HG03097 (cell line): ENCODE data around the gene CNTN1.

Experiments
- ATAC-seq: cut with Tn5 transposase; IDR thresholded peaks from one replicate; pipeline ENCODE4 v1.9.1; 2021; ENCODE audit not compliant: unreplicated experiment, low FRiP score

CNTN1 gene

GRCh38 chr12:40768125-40768864, 76.1 kb downstream of the CNTN1 start:
- ATAC-seq, result no peak

GRCh38 chr12:40769846-40770245, 77.6 kb downstream of the CNTN1 start:
- no peak for ATAC-seq

GRCh38 chr12:40770781-40771180, 78.5 kb downstream of the CNTN1 start:
- no peak for ATAC-seq

GRCh38 chr12:40775661-40776060, 83.4 kb downstream of the CNTN1 start:
- ATAC-seq, result no peak

- ATAC-seq, result no peak
These were observed 91.9 kb downstream of the CNTN1 start for GRCh38 chr12:40784102-40784501.

GRCh38 chr12:40788276-40788675, 96.0 kb downstream of the CNTN1 start:
- no peak for ATAC-seq

GRCh38 chr12:40792792-40793386, 100.7 kb downstream of the CNTN1 start:
- no peak for ATAC-seq

- ATAC-seq, result no peak
These were observed 101.2 kb downstream of the CNTN1 start for GRCh38 chr12:40793471-40793870.

GRCh38 chr12:40794087-40794486, 101.8 kb downstream of the CNTN1 start:
- ATAC-seq, result no peak

GRCh38 chr12:40801082-40801481, 108.8 kb downstream of the CNTN1 start:
- ATAC-seq, result no peak

GRCh38 chr12:40801861-40802260, 109.6 kb downstream of the CNTN1 start:
- no peak for ATAC-seq

- ATAC-seq, result no peak
These were observed 110.4 kb downstream of the CNTN1 start for GRCh38 chr12:40802656-40803055.

- ATAC-seq, result no peak
These were observed 127.3 kb downstream of the CNTN1 start for GRCh38 chr12:40819436-40820108.

GRCh38 chr12:40820794-40821484, 128.7 kb downstream of the CNTN1 start:
- no peak for ATAC-seq

- ATAC-seq, result no peak
These were observed 132.9 kb downstream of the CNTN1 start for GRCh38 chr12:40825156-40825555.

- ATAC-seq, result no peak
These were observed 135.7 kb downstream of the CNTN1 start for GRCh38 chr12:40827683-40828592.

- ATAC-seq, result no peak
These were observed 136.4 kb downstream of the CNTN1 start for GRCh38 chr12:40828593-40828990.

GRCh38 chr12:40829738-40830144, 137.5 kb downstream of the CNTN1 start:
- no peak for ATAC-seq

GRCh38 chr12:40831916-40832315, 139.7 kb downstream of the CNTN1 start:
- no peak for ATAC-seq

- no peak for ATAC-seq
These were observed 140.4 kb downstream of the CNTN1 start for GRCh38 chr12:40832668-40833067.
